A549 (cell line): ENCODE results near the gene EIF4B.

ENCODE experiments used
- BHLHE40 ChIP-seq: IDR thresholded peaks from 2 replicates; pipeline ENCODE4 v1.6.1; 2012; ENCODE audit warnings: low read depth, low read length, inconsistent platforms
- CEBPB ChIP-seq, 2 experiments: fragments of >200 bp in 1 of 2; sonication (Bioruptor Twin) in 1 of 2; formaldehyde crosslinking in 1 of 2; IDR thresholded peaks; 2 replicates each; pipeline ENCODE4 v1.6.1; 2012 to 2016
- EP300 ChIP-seq, 2 experiments: fragments of >200 bp; sonication (Bioruptor Twin); formaldehyde crosslinking; IDR thresholded peaks; 2 replicates in 1 of 2; 3 replicates in 1 of 2; pipeline ENCODE4 v1.6.1; 2016 to 2017
- FOSB ChIP-seq: fragments of 250-450 bp; sonication (Bioruptor Pico); IDR thresholded peaks from 2 replicates; pipeline ENCODE4 v1.5.0; 2020; ENCODE audit warnings: mild to moderate bottlenecking, moderate library complexity
- JUN ChIP-seq, 2 experiments: fragments of >200 bp; sonication (Bioruptor Twin); formaldehyde crosslinking; IDR thresholded peaks; 2 replicates in 1 of 2; 3 replicates in 1 of 2; pipeline ENCODE4 v1.6.1; 2016 to 2017
- POLR2A ChIP-seq: IDR thresholded peaks from 2 replicates; pipeline ENCODE4 v1.6.1; 2012; ENCODE audit warnings: mild to moderate bottlenecking, low read length
- SMC3 ChIP-seq: fragments of >200 bp; sonication (Bioruptor Twin); formaldehyde crosslinking; IDR thresholded peaks from 3 replicates; pipeline ENCODE4 v1.6.1; 2018; ENCODE audit warnings: inconsistent platforms
- ZNF302 ChIP-seq: fragments of 250-450 bp; sonication (Bioruptor Pico); IDR thresholded peaks from 2 replicates; pipeline ENCODE4 v1.9.0; 2021; ENCODE audit warnings: inconsistent platforms, mild to moderate bottlenecking, moderate library complexity
- TF ChIP-seq, protein P1 (sequence below): IDR thresholded peaks from 2 replicates; pipeline ENCODE4 v1.6.1; 2012
- TF ChIP-seq, protein P2 (sequence below): fragments of >200 bp; sonication (Bioruptor Twin); formaldehyde crosslinking; IDR thresholded peaks from 3 replicates; pipeline ENCODE4 v1.5.1; 2016

DNA sequence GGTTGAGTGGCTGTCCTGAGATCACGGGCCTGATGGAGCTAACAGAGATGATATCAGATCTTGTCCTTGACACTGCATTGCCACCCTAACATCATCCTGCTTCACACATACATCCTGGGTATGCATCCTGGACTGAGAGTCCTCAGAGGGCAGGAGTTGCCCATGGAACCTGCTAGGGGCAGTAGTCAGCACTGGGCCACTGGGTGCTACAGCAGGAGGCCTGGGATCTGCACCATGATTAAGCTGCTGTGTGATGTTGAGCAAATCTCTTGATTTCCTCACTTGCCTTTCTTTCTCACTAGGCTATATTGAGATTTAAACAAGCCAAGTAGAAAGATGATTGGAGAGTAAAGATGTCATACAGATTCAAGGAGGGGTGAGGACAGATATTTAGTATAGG lies 22.1 kb upstream of the EIF4B start:
- TF ChIP-seq EP300 (IDR thresholded peaks at IDR 0.05) = no peak
- no peak for TF ChIP-seq FOSB (CRISPR knock-in tag)
- TF ChIP-seq, protein P1, sequence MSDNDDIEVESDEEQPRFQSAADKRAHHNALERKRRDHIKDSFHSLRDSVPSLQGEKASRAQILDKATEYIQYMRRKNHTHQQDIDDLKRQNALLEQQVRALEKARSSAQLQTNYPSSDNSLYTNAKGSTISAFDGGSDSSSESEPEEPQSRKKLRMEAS = no peak
- no peak for TF ChIP-seq BHLHE40
- TF ChIP-seq JUN (IDR thresholded peaks at IDR 0.05) = no peak
- TF ChIP-seq CEBPB (IDR thresholded peaks at IDR 0.05) = no peak
- TF ChIP-seq POLR2A = no peak
- no peak for TF ChIP-seq ZNF302 (CRISPR knock-in tag)
- 0 out of 3 replicates have a peak, but pooled peaks have one; percentile 26 for TF ChIP-seq SMC3
- TF ChIP-seq, protein P2, sequence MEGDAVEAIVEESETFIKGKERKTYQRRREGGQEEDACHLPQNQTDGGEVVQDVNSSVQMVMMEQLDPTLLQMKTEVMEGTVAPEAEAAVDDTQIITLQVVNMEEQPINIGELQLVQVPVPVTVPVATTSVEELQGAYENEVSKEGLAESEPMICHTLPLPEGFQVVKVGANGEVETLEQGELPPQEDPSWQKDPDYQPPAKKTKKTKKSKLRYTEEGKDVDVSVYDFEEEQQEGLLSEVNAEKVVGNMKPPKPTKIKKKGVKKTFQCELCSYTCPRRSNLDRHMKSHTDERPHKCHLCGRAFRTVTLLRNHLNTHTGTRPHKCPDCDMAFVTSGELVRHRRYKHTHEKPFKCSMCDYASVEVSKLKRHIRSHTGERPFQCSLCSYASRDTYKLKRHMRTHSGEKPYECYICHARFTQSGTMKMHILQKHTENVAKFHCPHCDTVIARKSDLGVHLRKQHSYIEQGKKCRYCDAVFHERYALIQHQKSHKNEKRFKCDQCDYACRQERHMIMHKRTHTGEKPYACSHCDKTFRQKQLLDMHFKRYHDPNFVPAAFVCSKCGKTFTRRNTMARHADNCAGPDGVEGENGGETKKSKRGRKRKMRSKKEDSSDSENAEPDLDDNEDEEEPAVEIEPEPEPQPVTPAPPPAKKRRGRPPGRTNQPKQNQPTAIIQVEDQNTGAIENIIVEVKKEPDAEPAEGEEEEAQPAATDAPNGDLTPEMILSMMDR = peak; percentile 24; the same call in 2 of the 3 replicates
